ENCODE results near the gene SLC25A11.
A peak's percentile ranks its signal among the peaks of the same experiment; 100 is the strongest.

SLC25A11 gene

GRCh38 chr17:4939796-4940554 is at the start of gene SLC25A11, which contains the start of gene RNF167:
Gene SLC25A11 (minus strand): TSS chr17:4940046. CDS start chr17:4939910, 136 bp downstream.
Gene RNF167 (plus strand): TSS chr17:4940268. CDS start chr17:4940910, 642 bp downstream.
- Histone ChIP-seq H4K20me1 (ENCODE audit: insufficient read depth, low read length) (peaks cover 49% of the 10 kb centered on the region), H2AFZ (ENCODE audit: low read depth, low read length) (peak within 1 kb of the TSS; percentile 84), H3K9me3 (ENCODE audit: insufficient read depth, low read length, severe bottlenecking) (no peaks in the 10 kb centered on the region), H3K79me2 (ENCODE audit: insufficient read depth, low read length) (peaks cover 64% of the 10 kb centered on the region), H3K27me3 (ENCODE audit: insufficient read depth, low read length, poor library complexity) (no peaks in the 10 kb centered on the region), H3K27ac (ENCODE audit: low read length) (peak within 1 kb of the TSS; percentile 94), H3K9ac (ENCODE audit: low read depth, low read length) (peak within 1 kb of the TSS; percentile 82), H3K36me3 (ENCODE audit: insufficient read depth, low read length) (peaks cover 64% of the 10 kb centered on the region), H3K4me1 (ENCODE audit: insufficient read depth, low read length) (peaks cover 56% of the 10 kb centered on the region), H3K4me3 (ENCODE audit: low read depth in 1 of 2, low read length in 2 of 2) (peak within 1 kb of the TSS; percentile 54 to 77), H3K4me2 (ENCODE audit: insufficient read depth, low read length) (peak within 1 kb of the TSS; percentile 97)
- peak; percentile 98 for DNase-seq
- no peak for TF ChIP-seq CTCF (IDR thresholded peaks at IDR 0.05; ENCODE audit: borderline replicate concordance, extremely low read depth, low read length, poor library complexity, severe bottlenecking)
- TF ChIP-seq EZH2 (IDR thresholded peaks at IDR 0.05; ENCODE audit: borderline replicate concordance, low read depth, low read length, severe bottlenecking): no peak
- ATAC-seq (ENCODE audit: insufficient read depth, low read depth): peak; percentile 76

- peak overlapping the region; percentile 75 for H3K27ac ChIP-seq (ENCODE audit: low read length)
- TF ChIP-seq CTCF (IDR thresholded peaks at IDR 0.05; ENCODE audit: borderline replicate concordance, extremely low read depth, low read length, poor library complexity, severe bottlenecking): no peak
- no peak for TF ChIP-seq EZH2 (IDR thresholded peaks at IDR 0.05; ENCODE audit: borderline replicate concordance, low read depth, low read length, severe bottlenecking)
- H3K27me3 ChIP-seq (ENCODE audit: insufficient read depth, low read length, poor library complexity): no peaks in the 10 kb centered on the region
- peaks cover 9% of the 10 kb centered on the region for H3K36me3 ChIP-seq (ENCODE audit: insufficient read depth, low read length)
- DNase-seq: peak; percentile 37
- peak overlapping the region; percentile 90 for H2AFZ ChIP-seq (ENCODE audit: low read depth, low read length)
- peak overlapping the region; percentile 95 for H3K9ac ChIP-seq (ENCODE audit: low read depth, low read length)
- peak overlapping the region; percentile 92 for H3K4me2 ChIP-seq (ENCODE audit: insufficient read depth, low read length)
- H3K79me2 ChIP-seq (ENCODE audit: insufficient read depth, low read length): peaks cover 34% of the 10 kb centered on the region
- peaks cover 40% of the 10 kb centered on the region for H3K4me1 ChIP-seq (ENCODE audit: insufficient read depth, low read length)
- H4K20me1 ChIP-seq (ENCODE audit: insufficient read depth, low read length): no peaks in the 10 kb centered on the region
- H3K9me3 ChIP-seq (ENCODE audit: insufficient read depth, low read length, severe bottlenecking): no peaks in the 10 kb centered on the region
- H3K4me3 ChIP-seq (ENCODE audit: low read depth in 1 of 2, low read length in 2 of 2): peak overlapping the region; percentile 89
- peak; percentile 9; the same call in 2 of the 3 replicates for ATAC-seq (ENCODE audit: insufficient read depth, low read depth)
Observed at GRCh38 chr17:4987767-4988567, 48.1 kb upstream of the SLC25A11 start.

- no peaks in the 10 kb centered on the region for H3K9me3 ChIP-seq (ENCODE audit: insufficient read depth, low read length, severe bottlenecking)
- peak within 1 kb of the TSS; percentile 95 for H3K9ac ChIP-seq (ENCODE audit: low read depth, low read length)
- TF ChIP-seq CTCF (IDR thresholded peaks at IDR 0.05; ENCODE audit: borderline replicate concordance, extremely low read depth, low read length, poor library complexity, severe bottlenecking) (peak; percentile 90), EZH2 (IDR thresholded peaks at IDR 0.05; ENCODE audit: borderline replicate concordance, low read depth, low read length, severe bottlenecking) (no peak)
- ATAC-seq (ENCODE audit: insufficient read depth, low read depth) (peak; percentile 84), DNase-seq (peak; percentile 91)
- peaks cover 40% of the 10 kb centered on the region for H3K4me1 ChIP-seq (ENCODE audit: insufficient read depth, low read length)
- H3K27ac ChIP-seq (ENCODE audit: low read length): peak within 1 kb of the TSS; percentile 75
- peak within 1 kb of the TSS; percentile 89 for H3K4me3 ChIP-seq (ENCODE audit: low read depth in 1 of 2, low read length in 2 of 2)
- peak within 1 kb of the TSS; percentile 90 for H2AFZ ChIP-seq (ENCODE audit: low read depth, low read length)
- peak within 1 kb of the TSS; percentile 92 for H3K4me2 ChIP-seq (ENCODE audit: insufficient read depth, low read length)
- H3K27me3 ChIP-seq (ENCODE audit: insufficient read depth, low read length, poor library complexity): no peaks in the 10 kb centered on the region
- H3K79me2 ChIP-seq (ENCODE audit: insufficient read depth, low read length): peaks cover 34% of the 10 kb centered on the region
- H3K36me3 ChIP-seq (ENCODE audit: insufficient read depth, low read length): peaks cover 17% of the 10 kb centered on the region
- no peaks in the 10 kb centered on the region for H4K20me1 ChIP-seq (ENCODE audit: insufficient read depth, low read length)
Observed at GRCh38 chr17:4986951-4987766, 47.3 kb upstream of the SLC25A11 start, which contains the start of gene CAMTA2. Gene CAMTA2 (minus strand): TSS chr17:4987675. CDS start chr17:4986222, 1,453 bp downstream.

All from DND-41 (cell line).